GM12892 (cell line): Measurements from ENCODE around the gene SLC5A12.

ENCODE experiments used
- POLR2A ChIP-seq: IDR thresholded peaks from 2 replicates; pipeline ENCODE4 v1.6.1; 2011; ENCODE audit warnings: low read depth, low read length, control low read depth
- POLR2AphosphoS5 ChIP-seq: IDR thresholded peaks from 2 replicates; pipeline ENCODE4 v1.6.1; 2011; ENCODE audit warnings: low read depth, low read length, control low read depth
- TAF1 ChIP-seq: IDR thresholded peaks from 2 replicates; pipeline ENCODE4 v1.6.1; 2011; ENCODE audit warnings: low read depth, mild to moderate bottlenecking, control low read depth, low read length, borderline replicate concordance

DNA sequence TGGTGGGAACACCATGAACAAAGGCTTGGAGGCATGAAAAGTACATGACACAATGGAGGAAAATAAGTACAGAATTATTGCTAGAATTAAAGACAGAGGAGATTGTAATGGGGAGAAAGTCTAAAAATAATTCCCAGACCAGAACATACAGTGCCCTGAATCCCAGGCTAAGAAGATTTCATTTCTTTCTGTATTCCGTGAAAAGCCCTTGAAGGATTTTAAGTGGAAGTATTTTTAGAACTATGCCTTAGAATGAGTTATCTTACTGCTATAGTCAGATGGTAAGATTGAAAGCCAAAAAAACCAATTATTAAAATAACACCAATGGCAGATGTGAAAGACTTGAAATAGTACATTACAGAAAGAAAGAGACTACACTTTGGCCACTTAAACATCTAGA lies 36.1 kb upstream of the SLC5A12 start:
- no peak for TF ChIP-seq POLR2A
- TF ChIP-seq POLR2AphosphoS5 = no peak
- no peak for TF ChIP-seq TAF1
